HUES64 (cell line): ENCODE data around the gene ZBTB40. TPM values are rescaled to one million over a fixed set of nuclear protein-coding genes. Genes with fewer than 3 reads are reported as not detected.

Experiments used
- H3K27ac ChIP-seq: 2 replicates; pipeline ENCODE4 v1.7.0; 2013; ENCODE audit warnings: low read depth, low read length, inconsistent platforms
- H3K27me3 ChIP-seq: 2 replicates; pipeline ENCODE4 v1.6.1; 2013; ENCODE audit warnings: mild to moderate bottlenecking, low read length; ENCODE audit not compliant: insufficient read depth
- H3K36me3 ChIP-seq: 2 replicates; pipeline ENCODE4 v1.6.1; 2013; ENCODE audit warnings: mild to moderate bottlenecking, low read length; ENCODE audit not compliant: insufficient read depth
- H3K4me1 ChIP-seq: 2 replicates; pipeline ENCODE4 v1.6.1; 2013; ENCODE audit warnings: mild to moderate bottlenecking, low read length, moderate library complexity; ENCODE audit not compliant: insufficient read depth
- H3K4me3 ChIP-seq: 2 replicates; pipeline ENCODE4 v1.5.1; 2013; ENCODE audit warnings: mild to moderate bottlenecking, low read length, moderate library complexity
- H3K9ac ChIP-seq: 2 replicates; pipeline ENCODE4 v1.6.1; 2013; ENCODE audit warnings: mild to moderate bottlenecking, low read depth, low read length
- H3K9me3 ChIP-seq: 2 replicates; pipeline ENCODE4 v1.6.1; 2013; ENCODE audit warnings: low read depth, low read length; ENCODE audit not compliant: insufficient read depth
- WGBS: fragments of 150-250, 120-280 bp; methylation state at CpG from one replicate; pipeline ENCODE4 v1.1.7; 2013; ENCODE audit warnings: missing lambda C conversion rate; 5-methylcytosine and 5-hydroxymethylcytosine counted together
- polyA plus RNA-seq, 2 experiments: library from polyadenylated mRNA; stranded (reverse); fragments of 50-300 nt; gene quantifications; one replicate each; pipeline ENCODE4 v1.2.3, GENCODE V29; 2013

The ZBTB40 gene
- polyA plus RNA-seq (2013, experiment 1 of 2) = 9.1 TPM
- 5.6 TPM for polyA plus RNA-seq (2013, experiment 2 of 2)

- Histone ChIP-seq H3K9me3 (no peaks in the 10 kb centered on the region), H3K4me3 (peak within 1 kb of the TSS; percentile 86), H3K9ac (peak within 1 kb of the TSS; percentile 74), H3K36me3 (no peaks in the 10 kb centered on the region), H3K4me1 (peaks cover 13% of the 10 kb centered on the region), H3K27ac (peak within 1 kb of the TSS; percentile 64; the same call in 1 of the 2 replicates), H3K27me3 (no peaks in the 10 kb centered on the region)
- under 1% methylated on average over 67 of the region's 68 CpGs for WGBS
These were observed at the start of gene ZBTB40 for GRCh38 chr1:22451702-22452480. ZBTB40 (plus strand) TSS chr1:22451851; CDS start chr1:22489949, 38,098 bp downstream.

GRCh38 chr1:22402356-22403053, 49.1 kb upstream of the ZBTB40 start:
- WGBS = 91% methylated on average over 12 of the region's 12 CpGs
- Histone ChIP-seq H3K9me3 (no peaks in the 10 kb centered on the region), H3K36me3 (no peaks in the 10 kb centered on the region), H3K4me3 (no peak overlapping the region), H3K27ac (no peak overlapping the region), H3K4me1 (no peaks in the 10 kb centered on the region), H3K9ac (no peak overlapping the region), H3K27me3 (no peaks in the 10 kb centered on the region)

GRCh38 chr1:22404486-22404885, 47.2 kb upstream of the ZBTB40 start:
- Histone ChIP-seq H3K27ac (no peak overlapping the region), H3K4me3 (no peak overlapping the region), H3K4me1 (no peaks in the 10 kb centered on the region), H3K9ac (no peak overlapping the region), H3K9me3 (no peaks in the 10 kb centered on the region), H3K27me3 (no peaks in the 10 kb centered on the region), H3K36me3 (no peaks in the 10 kb centered on the region)
- WGBS = 94% methylated on average over 4 of the region's 5 CpGs

GRCh38 chr1:22406722-22407495, 44.7 kb upstream of the ZBTB40 start:
- H3K4me1 ChIP-seq = no peaks in the 10 kb centered on the region
- H3K9ac ChIP-seq = no peak overlapping the region
- H3K4me3 ChIP-seq = no peak overlapping the region
- H3K27ac ChIP-seq = no peak overlapping the region
- 89% methylated on average over 12 of the region's 13 CpGs for WGBS
- H3K27me3 ChIP-seq = no peaks in the 10 kb centered on the region
- no peaks in the 10 kb centered on the region for H3K9me3 ChIP-seq
- H3K36me3 ChIP-seq = no peaks in the 10 kb centered on the region

- no peak overlapping the region for H3K9ac ChIP-seq
- H3K4me1 ChIP-seq = peaks cover 6% of the 10 kb centered on the region; the same call in 1 of the 2 replicates
- no peak overlapping the region for H3K27ac ChIP-seq
- no peaks in the 10 kb centered on the region for H3K36me3 ChIP-seq
- no peaks in the 10 kb centered on the region for H3K9me3 ChIP-seq
- H3K4me3 ChIP-seq = no peak overlapping the region
- no peaks in the 10 kb centered on the region for H3K27me3 ChIP-seq
- WGBS = 84% methylated on average over 3 of the region's 3 CpGs
These were observed 43.4 kb upstream of the ZBTB40 start for GRCh38 chr1:22408230-22408629.

GRCh38 chr1:22410401-22410800, 41.2 kb upstream of the ZBTB40 start:
- Histone ChIP-seq H3K4me3 (no peak overlapping the region), H3K9me3 (no peaks in the 10 kb centered on the region), H3K9ac (no peak overlapping the region), H3K27me3 (no peaks in the 10 kb centered on the region), H3K27ac (no peak overlapping the region), H3K36me3 (no peaks in the 10 kb centered on the region), H3K4me1 (peaks cover 6% of the 10 kb centered on the region; the same call in 1 of the 2 replicates)
- 96% methylated on average over 3 of the region's 3 CpGs for WGBS

GRCh38 chr1:22410928-22411495, 40.6 kb upstream of the ZBTB40 start:
- H3K9ac ChIP-seq = no peak overlapping the region
- H3K36me3 ChIP-seq = no peaks in the 10 kb centered on the region
- H3K27ac ChIP-seq = no peak overlapping the region
- no peak overlapping the region for H3K4me3 ChIP-seq
- H3K27me3 ChIP-seq = no peaks in the 10 kb centered on the region
- no peaks in the 10 kb centered on the region for H3K9me3 ChIP-seq
- 96% methylated on average over 10 of the region's 10 CpGs for WGBS
- H3K4me1 ChIP-seq = peaks cover 6% of the 10 kb centered on the region; the same call in 1 of the 2 replicates

- WGBS = 96% methylated on average over 1 of the region's 1 CpG
- H3K9ac ChIP-seq = no peak overlapping the region
- H3K27ac ChIP-seq = no peak overlapping the region
- H3K27me3 ChIP-seq = no peaks in the 10 kb centered on the region
- H3K4me3 ChIP-seq = no peak overlapping the region
- no peaks in the 10 kb centered on the region for H3K36me3 ChIP-seq
- peaks cover 6% of the 10 kb centered on the region; the same call in 1 of the 2 replicates for H3K4me1 ChIP-seq
- H3K9me3 ChIP-seq = no peaks in the 10 kb centered on the region
These were observed 40.1 kb upstream of the ZBTB40 start for GRCh38 chr1:22411589-22411988.

- 87% methylated on average over 8 of the region's 8 CpGs for WGBS
- H3K27ac ChIP-seq = no peak overlapping the region
- no peak overlapping the region for H3K9ac ChIP-seq
- no peaks in the 10 kb centered on the region for H3K27me3 ChIP-seq
- no peaks in the 10 kb centered on the region for H3K36me3 ChIP-seq
- no peak overlapping the region for H3K4me3 ChIP-seq
- H3K9me3 ChIP-seq = no peaks in the 10 kb centered on the region
- H3K4me1 ChIP-seq = peaks cover 9% of the 10 kb centered on the region; the same call in 1 of the 2 replicates
These were observed 38.5 kb upstream of the ZBTB40 start for GRCh38 chr1:22412932-22413727.

GRCh38 chr1:22413799-22414198, 37.9 kb upstream of the ZBTB40 start:
- no peak overlapping the region for H3K4me3 ChIP-seq
- H3K27me3 ChIP-seq = no peaks in the 10 kb centered on the region
- H3K36me3 ChIP-seq = no peaks in the 10 kb centered on the region
- 3% methylated on average over 1 of the region's 1 CpG for WGBS
- no peak overlapping the region for H3K27ac ChIP-seq
- peaks cover 9% of the 10 kb centered on the region; the same call in 1 of the 2 replicates for H3K4me1 ChIP-seq
- H3K9ac ChIP-seq = no peak overlapping the region
- H3K9me3 ChIP-seq = no peaks in the 10 kb centered on the region
